Tibial nerve (tissue), 3 donors: ENCODE measurements around the gene ELF2.

Source experiments
- CTCF ChIP-seq, 5 experiments: fragments of 200-600 bp in 3 of 5; fragments of 450-650 bp in 2 of 5; sonication (generic) in 3 of 5; IDR thresholded peaks; one replicate each; pipeline ENCODE4 v1.5.1; 2016 to 2019; ENCODE audit warnings: antibody characterized with exemption in 5 of 5, mild to moderate bottlenecking in 3 of 5, moderate library complexity in 2 of 5
- POLR2A ChIP-seq, 2 donors: fragments of 450-650 bp; IDR thresholded peaks; one replicate each; pipeline ENCODE4 v1.6.1; 2017; ENCODE audit warnings: antibody characterized with exemption in 2 of 2, mild to moderate bottlenecking in 2 of 2, moderate library complexity in 2 of 2

GRCh38 chr4:139112650-139113049, 64.4 kb downstream of the ELF2 start:
- TF ChIP-seq CTCF (IDR thresholded peaks at IDR 0.05) = no peak
- TF ChIP-seq POLR2A (IDR thresholded peaks at IDR 0.05) = no peak
